Subcutaneous adipose tissue (tissue), 4 donors: ENCODE results near the gene SHOC2. TPM values are rescaled to one million over a fixed set of nuclear protein-coding genes. Genes with fewer than 3 reads are reported as not detected.

Source experiments
- CTCF ChIP-seq: fragments of 450-650 bp; IDR thresholded peaks from one replicate; pipeline ENCODE4 v1.5.1; 2016; ENCODE audit warnings: low read depth, mild to moderate bottlenecking, control low read depth, antibody characterized with exemption, moderate library complexity
- total RNA-seq, 4 donors: library from RNA; depleted of rRNA; stranded (reverse); fragments of >200 nt; gene quantifications; one replicate each; pipeline ENCODE4 v1.1.0, GENCODE V29; 2016

SHOC2 gene
- total RNA-seq, 4 donors from 2014 or later: 67.1 to 128 (median 72.0) TPM

GRCh38 chr10:110936757-110937156 lies 17.4 kb downstream of the SHOC2 start:
- no peak for TF ChIP-seq CTCF

GRCh38 chr10:110939419-110939818 lies 20.0 kb downstream of the SHOC2 start:
- TF ChIP-seq CTCF: no peak

GRCh38 chr10:110944792-110945396 lies 25.5 kb downstream of the SHOC2 start:
- TF ChIP-seq CTCF: no peak

GRCh38 chr10:110946496-110946895 lies 27.1 kb downstream of the SHOC2 start:
- no peak for TF ChIP-seq CTCF

GRCh38 chr10:110947061-110947595 lies 27.7 kb downstream of the SHOC2 start:
- no peak for TF ChIP-seq CTCF

GRCh38 chr10:110951381-110951780 lies 32.0 kb downstream of the SHOC2 start:
- no peak for TF ChIP-seq CTCF

GRCh38 chr10:110957606-110958005 lies 38.2 kb downstream of the SHOC2 start:
- no peak for TF ChIP-seq CTCF
